NT2/D1 (cell line): ENCODE measurements around the gene SLC28A1.

Experiments
- SUZ12 ChIP-seq: IDR thresholded peaks from 2 replicates; pipeline ENCODE4 v1.6.1; 2011; ENCODE audit not compliant: insufficient read length, insufficient read depth; ENCODE audit errors: extremely low read depth
- YY1 ChIP-seq: IDR thresholded peaks from 2 replicates; pipeline ENCODE4 v1.6.1; 2011; ENCODE audit not compliant: insufficient read length, insufficient read depth

DNA sequence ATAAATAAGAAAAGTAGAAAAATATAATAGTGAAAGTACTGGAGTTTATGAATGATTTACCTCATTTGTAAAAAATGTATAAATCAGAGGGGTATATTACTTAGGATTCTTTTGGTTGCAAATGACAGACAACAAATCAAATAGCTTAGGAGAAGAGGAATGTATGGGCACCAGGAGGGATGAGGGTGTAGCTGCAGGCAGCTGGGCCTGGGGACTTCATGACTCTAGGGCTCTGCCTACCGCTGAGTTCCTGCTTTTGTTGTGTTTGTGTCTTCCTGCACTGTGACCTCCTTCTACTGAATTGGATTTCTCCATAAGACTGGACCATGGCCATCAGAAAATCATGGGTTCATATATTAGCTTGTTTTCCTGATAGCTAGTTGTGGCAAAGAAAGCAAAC lies 69.3 kb downstream of the SLC28A1 start:
- TF ChIP-seq SUZ12, result no peak
- no peak for TF ChIP-seq YY1
